ENCODE results near the gene AKAP1. TPM values are rescaled to one million over a fixed set of nuclear protein-coding genes. Genes with fewer than 3 reads are reported as not detected.

AKAP1 gene
- total RNA-seq, 1 donor from 2014 or later, result 24.6 TPM

DNA sequence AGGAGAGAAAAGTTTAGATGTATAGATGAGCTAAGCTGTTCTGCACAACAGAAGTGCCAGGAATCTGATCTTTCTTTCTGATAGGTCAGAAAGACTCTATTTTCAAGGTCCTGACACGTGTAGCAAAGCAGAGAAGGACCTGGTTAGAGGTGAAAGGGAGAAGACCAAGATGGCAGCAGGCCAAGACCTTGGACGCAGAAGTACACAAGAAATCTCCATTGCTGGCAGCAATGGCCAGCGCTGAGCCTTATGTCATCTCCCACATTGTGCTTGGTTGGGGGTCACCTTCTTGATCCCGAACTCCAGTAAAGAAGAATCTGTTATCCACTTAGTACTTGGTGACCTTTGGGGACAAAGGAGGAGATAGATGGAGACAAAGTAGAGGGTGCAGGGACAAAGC is 41.8 kb upstream of the AKAP1 start:
- Mint-ChIP-seq H3K4me1 (ENCODE audit: unreplicated experiment) (no peaks in the 10 kb centered on the region), H3K9me3 (ENCODE audit: unreplicated experiment) (no peaks in the 10 kb centered on the region), H3K36me3 (ENCODE audit: low read depth, unreplicated experiment) (no peaks in the 10 kb centered on the region), H3K27ac (ENCODE audit: unreplicated experiment) (no peak overlapping the region), H3K4me3 (ENCODE audit: unreplicated experiment) (no peak overlapping the region), H3K27me3 (ENCODE audit: unreplicated experiment) (peaks cover 3% of the 10 kb centered on the region)
- no peak for DNase-seq (ENCODE audit: low spot score)
- TF ChIP-seq, protein P1, sequence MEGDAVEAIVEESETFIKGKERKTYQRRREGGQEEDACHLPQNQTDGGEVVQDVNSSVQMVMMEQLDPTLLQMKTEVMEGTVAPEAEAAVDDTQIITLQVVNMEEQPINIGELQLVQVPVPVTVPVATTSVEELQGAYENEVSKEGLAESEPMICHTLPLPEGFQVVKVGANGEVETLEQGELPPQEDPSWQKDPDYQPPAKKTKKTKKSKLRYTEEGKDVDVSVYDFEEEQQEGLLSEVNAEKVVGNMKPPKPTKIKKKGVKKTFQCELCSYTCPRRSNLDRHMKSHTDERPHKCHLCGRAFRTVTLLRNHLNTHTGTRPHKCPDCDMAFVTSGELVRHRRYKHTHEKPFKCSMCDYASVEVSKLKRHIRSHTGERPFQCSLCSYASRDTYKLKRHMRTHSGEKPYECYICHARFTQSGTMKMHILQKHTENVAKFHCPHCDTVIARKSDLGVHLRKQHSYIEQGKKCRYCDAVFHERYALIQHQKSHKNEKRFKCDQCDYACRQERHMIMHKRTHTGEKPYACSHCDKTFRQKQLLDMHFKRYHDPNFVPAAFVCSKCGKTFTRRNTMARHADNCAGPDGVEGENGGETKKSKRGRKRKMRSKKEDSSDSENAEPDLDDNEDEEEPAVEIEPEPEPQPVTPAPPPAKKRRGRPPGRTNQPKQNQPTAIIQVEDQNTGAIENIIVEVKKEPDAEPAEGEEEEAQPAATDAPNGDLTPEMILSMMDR (IDR thresholded peaks at IDR 0.05; ENCODE audit: unreplicated experiment), result no peak

DNA sequence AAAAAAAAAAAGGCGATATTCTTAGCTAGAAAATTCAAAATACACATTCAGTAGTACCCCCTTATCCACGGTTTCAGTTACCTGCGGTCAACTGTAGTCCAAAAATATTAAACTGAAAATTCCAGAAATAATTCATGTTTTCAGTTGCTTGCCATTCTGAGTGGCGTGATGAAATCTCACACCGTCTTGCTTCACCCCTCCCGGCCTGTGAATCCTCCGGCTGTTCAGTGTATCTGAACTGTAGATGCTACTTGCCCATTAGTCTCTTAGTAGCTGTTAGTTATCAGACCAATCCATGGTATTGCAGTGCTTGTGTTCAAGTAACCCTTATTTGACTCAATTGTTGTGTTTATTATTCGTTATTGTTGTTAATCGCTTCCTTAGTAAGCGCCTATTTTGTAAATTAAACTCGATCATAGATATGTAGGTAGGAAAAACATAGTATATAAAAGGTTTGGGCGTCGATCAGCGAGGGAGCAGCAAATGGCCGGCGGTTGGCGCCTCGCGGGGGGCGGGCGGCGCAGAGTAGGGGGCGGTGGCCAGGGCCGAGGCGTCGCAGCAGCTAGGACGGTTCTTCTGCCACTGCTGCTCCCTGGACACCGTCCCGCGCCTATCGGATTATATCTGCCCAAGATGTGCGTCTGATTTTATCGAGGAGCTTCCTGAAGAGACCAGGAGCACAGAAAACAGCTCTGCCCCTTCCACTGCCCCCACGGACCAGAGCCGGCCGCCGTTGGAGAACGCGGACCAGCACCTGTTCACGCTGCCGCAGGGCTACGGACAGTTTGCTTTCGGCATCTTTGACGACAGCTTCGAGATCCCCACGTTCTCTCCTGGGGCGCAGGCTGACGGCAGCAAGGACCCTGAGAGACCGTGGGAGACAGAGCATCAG is 39.8 kb upstream of the AKAP1 start:
- peaks cover 3% of the 10 kb centered on the region for H3K27me3 Mint-ChIP-seq (ENCODE audit: unreplicated experiment)
- no peaks in the 10 kb centered on the region for H3K9me3 Mint-ChIP-seq (ENCODE audit: unreplicated experiment)
- DNase-seq (ENCODE audit: low spot score), result no peak
- no peaks in the 10 kb centered on the region for H3K36me3 Mint-ChIP-seq (ENCODE audit: low read depth, unreplicated experiment)
- no peaks in the 10 kb centered on the region for H3K4me1 Mint-ChIP-seq (ENCODE audit: unreplicated experiment)
- no peak overlapping the region for H3K27ac Mint-ChIP-seq (ENCODE audit: unreplicated experiment)
- TF ChIP-seq, protein P1 (IDR thresholded peaks at IDR 0.05; ENCODE audit: unreplicated experiment), result no peak
- H3K4me3 Mint-ChIP-seq (ENCODE audit: unreplicated experiment), result no peak overlapping the region

DNA sequence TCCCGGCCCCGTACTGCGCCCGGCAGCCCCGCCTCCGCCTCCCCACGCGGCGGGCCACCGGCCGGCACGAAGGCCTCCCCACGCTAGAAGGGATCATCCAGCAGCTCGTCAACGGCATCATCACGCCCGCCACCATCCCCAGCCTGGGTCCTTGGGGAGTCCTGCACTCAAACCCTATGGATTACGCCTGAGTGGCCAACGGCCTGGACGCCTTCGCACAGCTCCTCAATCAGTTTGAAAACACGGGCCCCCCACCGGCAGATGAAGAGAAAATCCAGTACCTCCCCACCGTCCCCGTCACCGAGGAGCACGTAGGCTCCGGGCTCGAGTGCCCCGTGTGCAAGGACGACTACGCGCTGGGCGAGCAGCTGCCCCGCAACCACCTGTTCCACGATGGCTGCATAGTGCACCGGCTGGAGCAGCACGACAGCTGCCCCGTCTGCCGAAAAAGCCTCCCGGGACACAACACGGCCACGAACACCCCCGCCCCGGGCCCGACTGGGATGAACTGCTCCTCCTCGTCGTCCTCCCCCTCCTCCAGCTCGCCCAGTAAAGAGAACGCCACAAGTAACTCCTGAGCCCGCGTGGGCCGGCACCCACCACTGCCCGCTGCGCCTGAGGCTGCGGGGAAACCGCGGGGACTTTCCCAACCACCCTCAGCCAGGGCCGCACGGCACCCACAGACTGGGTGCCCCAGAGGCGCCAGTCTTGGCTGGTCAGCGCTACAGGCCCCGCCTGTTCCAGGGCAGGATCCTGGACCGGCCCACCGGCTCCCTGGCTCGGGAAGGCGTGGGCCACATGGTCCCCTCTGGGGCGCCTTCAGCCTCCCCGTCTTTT is 39.0 kb upstream of the AKAP1 start:
- no peak for DNase-seq (ENCODE audit: low spot score)
- no peaks in the 10 kb centered on the region for H3K36me3 Mint-ChIP-seq (ENCODE audit: low read depth, unreplicated experiment)
- H3K4me3 Mint-ChIP-seq (ENCODE audit: unreplicated experiment), result no peak overlapping the region
- H3K9me3 Mint-ChIP-seq (ENCODE audit: unreplicated experiment), result no peaks in the 10 kb centered on the region
- H3K27ac Mint-ChIP-seq (ENCODE audit: unreplicated experiment), result no peak overlapping the region
- TF ChIP-seq, protein P1 (IDR thresholded peaks at IDR 0.05; ENCODE audit: unreplicated experiment), result no peak
- peaks cover 2% of the 10 kb centered on the region for H3K27me3 Mint-ChIP-seq (ENCODE audit: unreplicated experiment)
- no peaks in the 10 kb centered on the region for H3K4me1 Mint-ChIP-seq (ENCODE audit: unreplicated experiment)

DNA sequence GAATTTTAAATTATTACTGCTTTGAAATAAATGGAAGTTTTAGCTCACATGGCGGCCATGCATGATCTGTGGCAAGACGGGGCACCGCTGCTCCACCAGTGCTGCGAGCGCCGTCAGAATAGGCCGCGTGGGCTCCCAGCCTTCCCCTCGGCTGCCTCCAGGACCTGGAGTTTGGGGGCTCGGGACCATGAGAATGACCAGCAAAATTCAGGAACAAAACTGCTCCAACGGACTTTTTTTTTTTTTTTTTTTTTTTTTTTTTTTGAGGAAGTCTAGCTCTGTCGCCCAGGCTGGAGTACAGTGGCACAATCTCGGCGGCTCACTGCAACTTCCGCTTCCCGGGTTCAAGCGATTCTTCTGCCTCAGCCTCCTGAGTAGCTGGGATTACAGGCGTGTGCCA is 38.3 kb upstream of the AKAP1 start:
- TF ChIP-seq, protein P1 (IDR thresholded peaks at IDR 0.05; ENCODE audit: unreplicated experiment), result no peak
- no peaks in the 10 kb centered on the region for H3K9me3 Mint-ChIP-seq (ENCODE audit: unreplicated experiment)
- H3K36me3 Mint-ChIP-seq (ENCODE audit: low read depth, unreplicated experiment), result no peaks in the 10 kb centered on the region
- H3K27me3 Mint-ChIP-seq (ENCODE audit: unreplicated experiment), result peaks cover 1% of the 10 kb centered on the region
- no peak for DNase-seq (ENCODE audit: low spot score)
- H3K27ac Mint-ChIP-seq (ENCODE audit: unreplicated experiment), result no peak overlapping the region
- no peaks in the 10 kb centered on the region for H3K4me1 Mint-ChIP-seq (ENCODE audit: unreplicated experiment)
- no peak overlapping the region for H3K4me3 Mint-ChIP-seq (ENCODE audit: unreplicated experiment)

Data from endothelial cell (in vitro differentiated cells).